Measurements from ENCODE around the gene TAF11L4.
"Not testable (repeated sequence)": the region's sequence is repeated elsewhere in the genome, so short reads cannot be mapped to it uniquely, and the experiment has no call there.

The TAF11L4 gene

GRCh38 chr5:17521501-17521900, at the start of gene TAF11L4:
Gene TAF11L4, plus strand, starts transcription at chr5:17521801.
- not testable (repeated sequence) for DNase-seq (ENCODE audit: low spot score)

GRCh38 chr5:17475064-17475463, 46.5 kb upstream of the TAF11L4 start:
- not testable (repeated sequence) for DNase-seq (ENCODE audit: low spot score)

GRCh38 chr5:17477043-17477442, 44.6 kb upstream of the TAF11L4 start:
- DNase-seq (ENCODE audit: low spot score) = no peak

GRCh38 chr5:17477573-17478265, 43.9 kb upstream of the TAF11L4 start:
- DNase-seq (ENCODE audit: low spot score) = no peak

- DNase-seq (ENCODE audit: low spot score) = no peak
These were observed 40.2 kb upstream of the TAF11L4 start for GRCh38 chr5:17481378-17481777.

GRCh38 chr5:17482790-17483189, 38.8 kb upstream of the TAF11L4 start:
- no peak for DNase-seq (ENCODE audit: low spot score)

- not testable (repeated sequence) for DNase-seq (ENCODE audit: low spot score)
These were observed 35.0 kb upstream of the TAF11L4 start for GRCh38 chr5:17486464-17487173.

- no peak for DNase-seq (ENCODE audit: low spot score)
These were observed 34.5 kb upstream of the TAF11L4 start for GRCh38 chr5:17487174-17487512.

- not testable (repeated sequence) for DNase-seq (ENCODE audit: low spot score)
These were observed 30.3 kb upstream of the TAF11L4 start for GRCh38 chr5:17491257-17491656.

GRCh38 chr5:17492770-17493169, 28.8 kb upstream of the TAF11L4 start:
- DNase-seq (ENCODE audit: low spot score) = no peak

GRCh38 chr5:17497446-17497845, 24.2 kb upstream of the TAF11L4 start:
- no peak for DNase-seq (ENCODE audit: low spot score)

- not testable (repeated sequence) for DNase-seq (ENCODE audit: low spot score)
These were observed 23.7 kb upstream of the TAF11L4 start, which contains the start of gene TAF11L2 for GRCh38 chr5:17497931-17498330. Gene TAF11L2, plus strand, starts transcription at chr5:17498231.

GRCh38 chr5:17511775-17512325, 9.8 kb upstream of the TAF11L4 start:
- DNase-seq (ENCODE audit: low spot score) = no peak

- not testable (repeated sequence) for DNase-seq (ENCODE audit: low spot score)
These were observed 4.1 kb upstream of the TAF11L4 start for GRCh38 chr5:17517526-17517925.

- not testable (repeated sequence) for DNase-seq (ENCODE audit: low spot score)
These were observed 3.5 kb upstream of the TAF11L4 start, which contains the start of gene TAF11L3 for GRCh38 chr5:17518067-17518466. Gene TAF11L3, plus strand, starts transcription at chr5:17518367.

- DNase-seq (ENCODE audit: low spot score) = not testable (repeated sequence)
These were observed 2.1 kb upstream of the TAF11L4 start for GRCh38 chr5:17519508-17519907.

GRCh38 chr5:17524935-17525334, 3.3 kb downstream of the TAF11L4 start, which contains the start of gene TAF11L5:
Gene TAF11L5, plus strand, starts transcription at chr5:17525235.
- DNase-seq (ENCODE audit: low spot score) = not testable (repeated sequence)

- DNase-seq (ENCODE audit: low spot score) = not testable (repeated sequence)
These were observed 4.9 kb downstream of the TAF11L4 start for GRCh38 chr5:17526504-17526903.

GRCh38 chr5:17528369-17528768, 6.8 kb downstream of the TAF11L4 start, which contains the start of gene TAF11L6:
Gene TAF11L6, plus strand, starts transcription at chr5:17528669.
- DNase-seq (ENCODE audit: low spot score) = not testable (repeated sequence)

Measured in NAMALWA (cell line).